ENCODE measurements around the gene VAMP5. TPM values are rescaled to one million over a fixed set of nuclear protein-coding genes. Genes with fewer than 3 reads are reported as not detected.
"Not testable (repeated sequence)": the region's sequence is repeated elsewhere in the genome, so short reads cannot be mapped to it uniquely, and the experiment has no call there.

The VAMP5 gene, protein sequence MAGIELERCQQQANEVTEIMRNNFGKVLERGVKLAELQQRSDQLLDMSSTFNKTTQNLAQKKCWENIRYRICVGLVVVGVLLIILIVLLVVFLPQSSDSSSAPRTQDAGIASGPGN
- total RNA-seq (2014; rRNA removed; shearing (Covaris generic)) = 0.25 TPM in 1 of 2 replicates, not detected in the other
- polyA plus RNA-seq (2014; cell fraction: nucleus; rRNA removed) = not detected in 2 replicates

DNA sequence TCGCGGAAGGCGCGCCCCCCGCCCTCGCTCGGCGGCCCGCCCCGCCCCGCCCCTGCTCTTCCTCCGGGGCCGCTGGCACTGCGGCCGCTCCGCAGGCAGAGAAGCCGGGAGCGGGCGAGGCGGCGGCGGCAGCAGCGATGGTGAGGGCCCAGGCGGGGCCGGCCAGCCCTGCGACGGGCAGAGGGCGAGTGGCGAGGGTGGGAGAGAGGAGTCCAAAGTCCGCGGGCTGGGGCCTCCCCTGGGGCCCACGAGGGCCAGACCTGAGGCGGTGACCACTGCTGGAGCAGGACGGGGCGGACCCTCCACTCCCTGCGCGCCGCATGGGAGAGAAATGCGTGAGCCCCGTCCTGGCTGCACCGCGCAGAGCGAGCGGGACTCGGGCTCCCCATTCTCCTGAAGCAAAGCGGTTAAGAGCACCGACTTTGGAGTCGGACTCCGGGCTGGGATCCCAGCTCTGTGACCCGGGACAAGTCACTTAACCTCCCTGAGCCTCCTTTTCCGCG is at the start of gene VAMP5:
VAMP5 (plus strand) TSS at position 78 of the 503 bp plus-strand sequence; CDS start at position 138, 60 bp downstream.
- DNase-seq (ENCODE audit: extremely low read depth, low read depth) = no peak

DNA sequence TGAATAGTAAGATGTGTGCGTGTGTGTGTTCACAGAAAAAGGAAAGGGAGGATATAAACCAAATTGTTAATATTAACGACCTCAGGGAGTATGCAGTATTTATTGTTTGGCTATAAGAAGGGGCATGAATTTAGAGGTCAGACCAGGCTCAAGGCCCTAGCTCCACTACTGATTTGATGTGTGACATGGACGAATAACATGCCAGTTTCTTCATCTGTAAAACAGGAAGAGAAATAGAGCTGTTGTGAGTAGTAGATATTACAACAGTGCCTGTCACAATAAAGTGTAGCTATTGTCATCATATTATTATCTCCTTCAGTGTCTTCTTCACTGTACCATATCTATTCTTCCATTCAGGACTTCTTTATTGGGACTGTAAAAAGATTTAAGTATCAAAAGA is 49.4 kb upstream of the VAMP5 start:
- no peak for DNase-seq (ENCODE audit: extremely low read depth, low read depth)

DNA sequence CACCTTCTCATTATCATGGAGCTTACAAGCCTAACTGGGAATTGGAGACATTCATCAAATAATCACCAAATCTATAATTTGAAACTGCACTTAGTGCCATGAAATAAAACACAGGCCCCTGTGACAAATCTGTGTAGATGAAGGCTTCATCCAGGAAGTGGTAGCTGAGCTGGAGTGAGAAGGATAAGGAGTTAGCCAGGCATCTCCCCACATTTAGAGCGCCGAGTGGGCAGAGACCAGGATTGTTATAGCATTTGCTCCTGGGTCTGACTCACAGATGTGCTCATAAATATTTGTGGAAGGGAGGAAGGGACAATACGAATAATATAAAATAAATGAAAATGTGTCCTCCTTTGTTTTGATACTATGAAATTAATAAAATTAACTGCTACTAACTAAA is 47.8 kb upstream of the VAMP5 start:
- no peak for DNase-seq (ENCODE audit: extremely low read depth, low read depth)

DNA sequence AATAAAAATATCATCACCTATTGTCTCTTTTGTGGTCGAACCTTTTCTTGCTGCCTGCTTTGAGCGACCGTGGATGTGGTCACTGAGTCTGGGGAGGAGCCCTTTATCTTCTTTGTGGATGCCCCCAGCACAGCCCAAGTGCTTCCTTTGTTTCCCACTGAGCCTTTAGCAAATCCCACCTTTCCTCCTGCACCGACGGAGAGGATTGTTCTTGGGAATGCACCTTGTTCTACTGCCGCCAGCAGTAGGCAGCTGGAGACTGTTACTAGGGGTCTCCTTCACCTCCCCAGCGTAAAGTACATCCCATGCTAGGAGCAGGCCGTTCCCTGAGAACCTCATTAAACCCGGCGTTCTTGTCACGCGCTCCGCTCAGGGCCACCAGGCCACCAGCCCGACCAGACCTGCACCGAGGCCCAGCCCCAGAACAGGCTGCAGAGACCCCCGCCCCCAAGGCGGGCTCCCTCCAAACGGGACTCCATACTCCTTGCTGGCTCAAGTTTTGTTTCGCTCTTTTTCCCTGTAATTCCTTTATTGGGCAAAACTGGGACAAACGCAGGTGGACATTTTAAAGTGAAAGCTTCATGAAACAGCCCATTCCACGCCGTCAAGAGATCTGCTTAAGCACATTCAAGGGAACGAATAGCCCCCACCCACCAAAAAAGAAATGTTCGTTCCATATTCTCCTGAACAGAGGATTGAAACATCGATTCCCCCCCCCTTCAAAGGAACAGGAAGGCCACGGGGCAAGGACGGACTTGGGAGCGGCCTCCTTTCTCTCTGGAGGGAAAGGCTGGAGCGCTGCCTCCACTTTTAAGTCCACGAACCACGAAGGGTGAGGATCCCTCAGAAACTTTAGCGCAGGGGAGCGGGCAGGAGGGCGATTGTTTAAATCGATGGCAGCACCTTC is 46.4 kb upstream of the VAMP5 start:
- DNase-seq (ENCODE audit: extremely low read depth, low read depth) = no peak

DNA sequence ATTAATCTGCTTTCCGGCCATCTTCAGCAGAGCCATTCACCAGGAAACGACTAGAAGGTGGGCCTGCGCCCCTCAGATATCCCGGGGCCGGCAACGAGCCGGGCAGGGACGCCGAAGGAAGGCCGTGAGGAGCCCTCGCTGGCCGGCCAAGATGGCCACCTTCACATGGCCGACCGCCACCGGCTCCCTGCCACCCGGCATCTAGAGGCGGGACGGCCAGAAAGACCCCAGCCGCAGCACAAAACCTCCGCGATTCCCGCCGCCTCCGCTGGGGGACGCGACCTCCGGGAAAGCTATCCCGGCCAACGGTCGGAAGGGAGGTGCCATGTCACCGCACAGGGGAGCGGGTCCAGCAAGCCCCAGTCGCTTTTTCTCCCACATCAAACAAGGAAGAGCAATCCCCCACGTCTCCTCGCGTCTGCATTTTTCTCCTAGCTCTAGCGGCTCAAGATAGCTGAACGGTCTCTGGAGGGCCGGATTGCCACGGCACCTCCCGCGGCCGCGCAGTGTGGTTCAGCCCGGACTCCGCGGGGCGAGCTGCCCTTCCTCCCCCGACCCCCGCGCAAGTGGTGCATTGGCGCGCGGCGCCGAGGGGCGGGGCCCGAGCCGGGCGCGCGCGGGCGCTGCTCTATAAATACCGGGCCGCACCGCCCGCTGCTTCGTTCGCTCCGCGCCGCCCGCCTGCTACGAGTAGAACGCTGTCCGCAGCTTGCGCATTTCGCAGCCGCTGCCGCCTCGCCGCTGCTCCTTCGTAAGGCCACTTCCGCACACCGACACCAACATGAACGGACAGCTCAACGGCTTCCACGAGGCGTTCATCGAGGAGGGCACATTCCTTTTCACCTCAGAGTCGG is 45.5 kb upstream of the VAMP5 start, which contains the start of gene MAT2A:
MAT2A (plus strand) TSS at position 662 of the 854 bp plus-strand sequence; CDS start at position 782, 120 bp downstream.
- DNase-seq (ENCODE audit: extremely low read depth, low read depth) = peak; percentile 91

DNA sequence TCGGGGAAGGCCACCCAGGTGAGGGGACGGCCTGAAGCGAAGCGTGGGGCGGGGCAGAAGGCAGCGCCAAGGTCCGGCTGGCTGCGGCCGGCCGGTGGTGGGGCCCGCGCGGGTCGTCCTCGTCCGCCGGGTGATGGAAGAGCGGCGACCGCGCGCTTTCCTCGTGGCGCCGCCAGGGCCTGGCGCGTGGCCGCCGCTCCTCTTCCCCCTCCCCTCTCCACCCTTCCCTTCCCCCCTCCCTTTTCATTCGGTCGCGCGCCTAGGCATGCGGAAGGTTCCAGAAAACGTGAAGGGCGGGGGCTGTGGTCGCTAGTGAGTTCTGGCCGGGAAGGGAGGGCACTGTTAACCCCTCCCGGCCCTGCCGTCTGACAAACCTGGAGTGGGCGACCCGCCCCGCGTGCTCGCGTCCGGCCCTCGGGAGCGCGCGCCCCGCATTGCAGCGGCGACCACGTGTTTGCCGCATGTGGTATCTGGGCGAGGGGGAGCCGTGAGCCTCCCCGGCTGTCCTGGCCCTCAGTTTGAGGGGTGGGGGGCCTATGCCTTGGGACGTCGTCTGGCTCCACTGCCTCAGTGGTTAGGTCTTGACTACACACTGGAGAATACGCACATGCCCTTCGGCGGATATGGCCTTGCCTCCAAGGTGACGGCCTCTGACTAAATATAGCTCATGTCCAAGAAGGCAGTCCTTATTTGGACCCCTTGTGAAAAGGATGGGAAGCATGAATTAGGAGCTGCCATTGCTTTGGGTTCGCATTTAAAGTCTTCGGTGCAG is 44.7 kb upstream of the VAMP5 start:
- peak; percentile 56 for DNase-seq (ENCODE audit: extremely low read depth, low read depth)

DNA sequence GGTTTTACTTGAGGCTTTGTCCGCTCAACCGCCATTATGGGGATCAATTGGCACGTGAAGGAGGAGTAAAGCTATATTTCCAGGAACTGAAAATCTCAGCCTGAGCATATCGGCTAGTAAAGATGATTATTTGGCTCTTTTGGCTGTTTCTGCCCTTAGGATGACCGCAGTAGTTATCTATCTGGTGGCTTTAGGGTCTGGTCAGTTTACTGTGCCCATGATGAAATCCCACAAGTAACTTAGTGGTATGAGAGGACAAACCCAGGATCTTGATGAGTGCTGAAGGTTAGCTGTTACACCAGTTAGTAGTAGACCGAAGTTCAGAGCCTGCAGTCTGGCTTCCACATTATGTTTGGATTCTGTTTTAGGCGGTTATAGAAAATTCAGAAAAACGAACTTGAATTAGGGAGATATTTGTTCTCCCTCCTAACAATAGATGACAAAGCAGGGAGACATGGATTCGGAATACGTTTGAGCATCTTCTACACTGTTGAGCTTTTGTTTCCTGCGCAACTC is 44.0 kb upstream of the VAMP5 start:
- no peak for DNase-seq (ENCODE audit: extremely low read depth, low read depth)

DNA sequence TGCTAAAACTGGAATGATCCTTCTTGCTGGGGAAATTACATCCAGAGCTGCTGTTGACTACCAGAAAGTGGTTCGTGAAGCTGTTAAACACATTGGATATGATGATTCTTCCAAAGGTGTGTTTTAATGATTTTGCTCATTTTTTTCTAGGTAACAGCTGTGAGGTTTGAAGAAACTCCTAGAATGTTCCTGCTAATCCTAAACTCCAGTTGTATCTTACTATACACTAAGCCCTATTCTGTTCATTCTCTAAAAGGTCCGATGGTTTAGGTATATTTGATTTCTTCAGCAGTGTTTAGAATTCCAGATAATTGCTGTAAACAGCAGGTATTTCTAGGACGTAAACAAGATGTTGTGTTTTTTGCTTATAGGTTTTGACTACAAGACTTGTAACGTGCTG is 43.0 kb upstream of the VAMP5 start:
- no peak for DNase-seq (ENCODE audit: extremely low read depth, low read depth)

DNA sequence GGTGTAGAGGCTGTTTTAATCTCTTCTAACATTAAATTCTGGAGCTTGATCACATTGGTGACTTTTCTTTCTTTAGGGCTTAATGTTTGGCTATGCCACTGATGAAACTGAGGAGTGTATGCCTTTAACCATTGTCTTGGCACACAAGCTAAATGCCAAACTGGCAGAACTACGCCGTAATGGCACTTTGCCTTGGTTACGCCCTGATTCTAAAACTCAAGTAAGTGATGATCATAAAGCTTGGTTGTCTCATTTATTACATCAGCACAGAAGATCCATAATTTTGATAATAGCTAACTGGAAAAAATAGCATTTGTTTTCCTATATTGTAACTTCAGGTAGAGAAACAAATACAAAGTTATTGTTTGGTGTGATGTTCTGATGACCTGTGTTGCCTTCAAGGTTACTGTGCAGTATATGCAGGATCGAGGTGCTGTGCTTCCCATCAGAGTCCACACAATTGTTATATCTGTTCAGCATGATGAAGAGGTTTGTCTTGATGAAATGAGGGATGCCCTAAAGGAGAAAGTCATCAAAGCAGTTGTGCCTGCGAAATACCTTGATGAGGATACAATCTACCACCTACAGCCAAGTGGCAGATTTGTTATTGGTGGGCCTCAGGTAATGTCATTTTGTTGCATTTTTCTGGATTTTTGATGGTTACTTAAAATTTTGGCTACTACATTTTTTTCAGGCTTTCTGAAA is 42.3 kb upstream of the VAMP5 start:
- no peak for DNase-seq (ENCODE audit: extremely low read depth, low read depth)

DNA sequence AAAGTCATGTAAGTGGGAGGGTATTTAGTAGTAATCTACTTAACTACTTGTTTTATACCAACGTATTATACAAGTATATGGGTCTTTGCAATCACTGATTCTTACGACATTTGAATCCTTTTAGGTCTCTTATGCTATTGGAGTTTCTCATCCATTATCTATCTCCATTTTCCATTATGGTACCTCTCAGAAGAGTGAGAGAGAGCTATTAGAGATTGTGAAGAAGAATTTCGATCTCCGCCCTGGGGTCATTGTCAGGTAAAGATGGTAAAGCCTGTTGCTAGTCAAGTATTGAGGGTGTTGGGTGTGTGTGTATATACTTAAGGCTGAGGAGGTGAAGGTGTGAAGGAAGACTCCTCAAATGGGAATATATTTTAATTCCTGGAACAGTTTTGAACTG is 41.5 kb upstream of the VAMP5 start:
- no peak for DNase-seq (ENCODE audit: extremely low read depth, low read depth)

DNA sequence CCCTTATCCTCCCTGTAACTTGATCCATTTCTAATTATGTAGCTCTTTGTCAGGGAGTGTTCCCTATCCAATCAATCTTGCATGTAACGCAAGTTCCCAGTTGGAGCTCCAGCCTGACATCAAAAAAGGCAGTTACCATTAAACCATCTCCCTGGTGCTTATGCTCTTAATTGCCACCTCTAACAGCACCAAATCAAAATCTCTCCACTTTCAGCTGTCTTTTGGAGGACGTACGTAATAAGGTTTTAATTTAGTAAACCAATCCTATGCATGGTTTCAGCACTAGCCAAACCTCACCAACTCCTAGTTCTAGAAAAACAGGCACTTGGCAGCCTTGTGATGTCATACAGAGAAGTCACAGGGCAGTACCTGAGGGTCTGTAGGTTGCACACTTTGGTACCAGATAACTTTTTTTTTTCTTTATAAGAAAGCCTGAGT is 40.0 kb upstream of the VAMP5 start:
- DNase-seq (ENCODE audit: extremely low read depth, low read depth) = not testable (repeated sequence)

DNA sequence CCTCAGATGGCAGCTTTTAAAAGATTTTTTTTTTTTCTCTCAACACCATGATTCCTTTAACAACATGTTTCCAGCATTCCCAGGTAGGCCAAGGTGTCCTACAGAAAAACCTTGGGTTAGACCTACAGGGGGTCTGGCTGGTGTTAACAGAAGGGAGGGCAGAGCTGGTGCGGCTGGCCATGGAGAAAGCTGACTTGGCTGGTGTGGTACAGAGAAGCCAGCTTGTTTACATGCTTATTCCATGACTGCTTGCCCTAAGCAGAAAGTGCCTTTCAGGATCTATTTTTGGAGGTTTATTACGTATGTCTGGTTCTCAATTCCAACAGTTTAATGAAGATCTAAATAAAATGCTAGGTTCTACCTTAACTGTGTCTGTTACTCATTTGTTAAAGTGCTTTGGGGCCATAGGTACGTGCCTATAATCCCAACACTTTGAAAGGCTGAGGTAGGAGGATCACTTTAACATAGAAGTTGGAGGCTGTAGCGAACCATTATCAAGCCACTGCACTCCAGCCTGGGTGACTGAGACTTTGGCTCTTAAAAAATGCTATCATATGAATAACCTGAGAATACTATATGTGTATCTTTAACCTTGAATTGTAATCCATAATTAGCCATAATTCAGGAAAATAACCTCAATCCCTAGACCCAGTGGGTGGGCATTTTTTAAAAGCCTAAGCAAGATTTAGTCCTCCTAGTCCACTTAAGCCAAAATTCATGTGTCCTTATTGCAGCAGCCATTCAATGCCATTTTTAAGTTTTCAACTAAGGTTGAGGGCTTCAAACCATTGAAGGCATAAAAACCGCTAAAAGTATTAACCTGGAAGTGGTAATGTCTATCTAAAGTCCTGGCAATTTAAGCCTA is 39.1 kb upstream of the VAMP5 start:
- not testable (repeated sequence) for DNase-seq (ENCODE audit: extremely low read depth, low read depth)

DNA sequence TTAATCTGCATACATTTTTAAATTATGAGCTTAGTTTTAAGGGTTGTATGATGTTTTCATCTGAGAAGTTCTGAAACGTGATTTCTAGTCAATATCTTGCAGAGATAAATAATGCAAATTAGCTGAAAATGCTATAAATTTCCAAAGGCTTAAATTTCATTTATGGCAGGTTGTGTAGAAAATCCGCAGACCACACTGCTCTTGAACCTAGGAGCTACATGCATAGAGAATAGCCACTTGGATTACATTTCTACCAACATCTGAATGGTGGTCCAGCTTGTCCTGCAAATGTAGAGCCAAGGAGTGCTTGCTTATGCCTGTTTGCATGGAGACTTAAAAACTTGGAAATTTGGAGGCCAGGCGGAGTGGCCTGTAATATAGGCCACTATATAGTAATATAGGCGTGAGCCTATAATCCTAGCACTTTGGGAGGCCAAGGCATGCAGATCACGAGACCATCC is 38.4 kb upstream of the VAMP5 start:
- no peak for DNase-seq (ENCODE audit: extremely low read depth, low read depth)

DNA sequence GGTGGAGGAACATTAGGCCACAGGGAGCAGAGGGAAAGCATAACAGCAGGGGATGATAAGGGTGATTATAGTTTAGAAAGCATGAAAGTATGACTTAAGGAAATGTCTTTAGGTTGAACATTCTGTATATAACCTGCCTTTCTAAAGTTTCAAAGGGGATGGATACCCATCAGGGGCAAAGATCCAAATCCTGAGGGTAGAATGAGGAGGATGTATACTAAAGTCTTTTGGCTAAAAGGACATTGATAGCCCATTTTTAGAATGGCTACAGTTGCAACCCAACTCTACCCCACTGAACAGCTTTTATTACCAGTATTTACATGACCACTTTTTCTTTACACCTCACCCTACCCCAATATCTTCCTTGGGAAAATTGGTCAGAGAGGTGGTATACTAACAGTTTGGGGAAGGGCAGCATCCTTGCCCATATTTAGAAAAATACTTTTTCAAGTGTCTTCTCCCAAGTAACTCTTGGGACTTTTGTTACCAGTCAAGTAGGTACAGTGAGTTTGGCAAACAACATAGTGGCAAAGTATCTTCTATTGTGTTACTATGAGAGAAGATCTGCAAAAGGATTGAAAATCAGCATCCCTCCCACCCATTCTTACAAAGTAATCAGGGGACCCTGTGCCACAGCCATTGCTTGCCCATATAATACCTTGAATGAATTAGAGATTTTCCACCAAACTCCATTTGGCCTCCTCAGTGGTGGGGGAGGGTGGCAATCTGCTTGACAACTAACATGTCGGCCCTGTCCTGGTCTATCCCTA is 37.0 kb upstream of the VAMP5 start:
- DNase-seq (ENCODE audit: extremely low read depth, low read depth) = no peak

DNA sequence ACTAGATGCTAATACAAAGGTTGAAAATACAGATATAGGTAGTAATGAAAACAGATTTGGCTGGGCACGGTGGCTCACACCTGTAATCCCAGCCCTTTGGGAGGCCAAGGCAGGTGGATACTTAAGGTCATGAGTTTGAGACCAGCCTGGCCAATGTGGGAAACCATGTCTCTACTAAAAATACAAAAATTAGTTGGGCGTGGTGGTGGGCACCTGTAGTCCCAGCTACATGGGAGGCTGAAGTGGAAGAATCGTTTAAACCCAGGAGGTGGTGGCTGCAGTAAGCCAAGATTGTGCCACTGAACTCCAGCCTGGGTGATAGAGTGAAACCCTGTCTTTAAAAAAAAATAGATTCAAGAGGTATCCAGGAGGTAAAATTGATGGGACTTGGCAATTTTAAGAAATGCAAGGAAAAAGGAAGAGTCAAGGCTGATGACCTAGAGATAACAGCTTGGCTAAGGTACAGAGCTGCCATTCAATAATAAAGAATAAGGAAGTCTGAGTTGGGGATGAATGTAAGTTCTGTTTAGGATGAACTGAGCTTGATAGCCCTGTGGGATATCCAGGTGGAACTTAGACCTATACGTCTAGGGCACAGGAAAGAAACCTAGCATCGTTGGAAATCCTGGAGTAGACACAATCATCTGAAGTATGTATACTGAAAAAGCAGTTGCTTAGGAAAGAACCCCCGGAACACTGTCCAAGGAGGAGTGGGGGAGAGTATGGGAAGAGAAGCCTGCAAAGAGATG is 36.2 kb upstream of the VAMP5 start:
- DNase-seq (ENCODE audit: extremely low read depth, low read depth) = no peak

DNA sequence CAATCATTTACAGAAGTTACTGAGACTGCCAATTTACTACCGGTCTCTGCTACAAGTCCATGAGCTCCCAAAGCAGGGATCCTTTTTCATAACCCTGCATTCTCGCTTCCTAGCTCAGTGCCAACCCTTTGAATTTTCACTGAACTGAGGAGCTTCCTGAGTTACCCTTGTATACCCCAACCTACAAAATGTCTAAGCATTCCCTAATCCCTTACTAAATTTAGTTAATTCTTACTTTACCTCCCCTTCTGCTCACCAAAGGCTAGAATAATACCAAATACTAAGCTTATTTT is 35.7 kb upstream of the VAMP5 start:
- DNase-seq (ENCODE audit: extremely low read depth, low read depth) = no peak

DNA sequence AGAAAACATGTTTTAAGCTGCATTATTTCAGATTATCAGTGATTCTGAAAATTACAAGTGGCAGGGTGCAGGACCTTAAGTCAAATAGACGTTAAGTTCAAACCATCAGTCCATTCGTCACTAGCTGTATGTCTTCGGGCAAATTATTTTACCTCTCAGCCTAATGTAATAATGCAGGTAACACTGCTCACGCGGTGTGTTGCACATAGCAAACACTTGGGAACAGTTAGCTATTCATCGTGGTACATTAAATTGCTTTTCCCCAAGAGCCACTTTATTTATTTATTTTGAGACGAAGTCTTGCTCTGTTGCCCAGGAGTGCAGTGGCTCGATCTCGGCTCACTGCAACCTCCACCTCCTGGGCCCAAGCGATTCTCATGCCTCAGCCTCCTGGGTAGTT is 35.1 kb upstream of the VAMP5 start:
- DNase-seq (ENCODE audit: extremely low read depth, low read depth) = no peak
